H1 (cell line): ENCODE results near the gene CHP2. TPM values are rescaled to one million over a fixed set of nuclear protein-coding genes. Genes with fewer than 3 reads are reported as not detected.

Experiments used
- ASH2L ChIP-seq: fragments of 200-600, 300-600 bp; sonication (generic); IDR thresholded peaks from one replicate; pipeline ENCODE4 v1.7.1; 2017; ENCODE audit warnings: low read length
- CEBPB ChIP-seq: IDR thresholded peaks from 2 replicates; pipeline ENCODE4 v1.6.1; 2012; ENCODE audit warnings: low read depth, low read length
- EZH2 ChIP-seq: fragments of 200-600 bp; sonication (generic); IDR thresholded peaks from 2 replicates; pipeline ENCODE4 v1.7.1; 2012; ENCODE audit warnings: low read depth, mild to moderate bottlenecking, moderate library complexity, low read length, inconsistent platforms; ENCODE audit not compliant: severe bottlenecking
- JUND ChIP-seq: IDR thresholded peaks from 2 replicates; pipeline ENCODE4 v1.6.1; 2011; ENCODE audit warnings: mild to moderate bottlenecking, improper control_type of control experiment, low read length
- TAF7 ChIP-seq: optimal IDR thresholded peaks from 2 replicates; pipeline ENCODE3; 2011; ENCODE audit warnings: low read depth, mild to moderate bottlenecking, inconsistent platforms, low read length, moderate library complexity, borderline replicate concordance
- TBP ChIP-seq: IDR thresholded peaks from 2 replicates; pipeline ENCODE4 v1.6.1; 2011; ENCODE audit warnings: low read depth, low read length, improper control_type of control experiment
- TCF12 ChIP-seq: IDR thresholded peaks from 2 replicates; pipeline ENCODE4 v1.6.1; 2011; ENCODE audit warnings: low read depth, mild to moderate bottlenecking, low read length
- polyA plus RNA-seq, 7 experiments: library from polyadenylated mRNA; depleted of rRNA in 3 of 7; stranded (reverse) in 5 of 7; unstranded in 2 of 7; fragments of >200 nt in 5 of 7; fragments of 200-250 nt in 2 of 7; gene quantifications; 1 replicate in 5 of 7; 2 replicates in 1 of 7; 4 replicates in 1 of 7; pipeline versions ENCODE4 v1.2.1 to v1.2.3, GENCODE V29; 2011 to 2013; ENCODE audit warnings: missing spikeins in 2 of 7, mixed read lengths in 2 of 7
- total RNA-seq: library from RNA; stranded (reverse); fragmentation: NEBNext Ultra II Directional; extraction: Animal tissue kit (Norgen Biotek cat#: 25700); gene quantifications from 2 replicates; pipeline ENCODE4 v1.2.1, GENCODE V29; 2021

The CHP2 gene
- total and polyA plus RNA-seq, 2 of the 8 experiments (the other 6 are each of a cell fraction or from before 2014, with no cell fraction given), result 1.3 to 1.6 TPM

DNA sequence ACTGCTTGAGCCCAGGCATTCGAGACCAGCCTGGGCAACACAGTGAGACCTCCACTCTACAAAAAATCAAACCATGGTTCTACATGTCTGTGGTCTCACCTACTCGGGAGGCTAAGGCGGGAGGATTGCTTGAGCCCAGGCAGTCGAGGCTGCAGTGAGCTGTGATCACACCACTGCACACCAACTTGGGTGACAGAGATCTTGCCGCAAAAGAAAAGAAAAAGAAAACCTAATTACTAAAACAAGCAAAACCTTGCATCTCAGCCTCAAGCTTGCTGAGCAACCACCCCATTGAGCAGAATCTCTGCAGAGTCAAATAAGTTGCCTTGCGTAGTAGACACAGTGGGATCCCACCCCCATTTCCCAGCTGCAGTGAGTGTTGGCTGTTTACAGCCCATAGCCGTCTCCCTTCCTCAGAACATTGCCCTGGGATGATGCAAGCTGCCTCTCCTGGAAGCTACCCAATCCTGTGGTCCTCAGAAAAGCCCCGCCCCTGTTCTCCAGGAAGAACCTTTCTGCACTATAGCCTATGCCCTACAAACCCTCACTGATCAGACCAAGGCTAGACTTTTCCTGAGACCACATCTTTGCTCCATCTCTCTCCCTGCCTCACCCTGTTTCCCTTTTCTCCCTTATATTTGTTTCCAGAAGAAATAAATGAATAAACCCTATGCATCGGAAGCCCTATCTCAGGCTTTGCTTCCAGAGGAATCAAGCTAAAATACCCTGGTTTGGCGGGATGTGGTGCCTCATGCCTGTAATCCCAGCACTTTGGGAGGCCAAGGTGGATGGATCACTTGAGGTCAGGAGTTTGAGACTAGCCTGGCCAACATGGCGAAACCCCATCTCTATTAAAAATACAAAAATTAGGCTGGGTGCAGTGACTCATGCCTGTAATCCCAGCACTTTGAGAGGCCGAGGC, 25.1 kb upstream of the CHP2 start (continued):
- TF ChIP-seq ASH2L (no peak), EZH2 (no peak), JUND (peak; percentile 59), CEBPB (peak; percentile 94), TBP (no peak), TAF7 (no peak), TCF12 (no peak)
